WTC11 (cell line): Measurements from ENCODE around the gene DKK3.

Experiments
- ATF1 ChIP-seq: sonication (generic); formaldehyde crosslinking; IDR thresholded peaks from 2 replicates; pipeline ENCODE4 v1.8.1; 2023; ENCODE audit warnings: mild to moderate bottlenecking, moderate library complexity, missing genetic modification reagents
- ATF3 ChIP-seq: sonication (generic); formaldehyde crosslinking; conservative IDR thresholded peaks from 2 replicates; pipeline ENCODE4 v1.8.1; 2022; ENCODE audit warnings: mild to moderate bottlenecking, missing genetic modification reagents
- ATF6 ChIP-seq: sonication (generic); formaldehyde crosslinking; IDR thresholded peaks from 2 replicates; pipeline ENCODE4 v1.8.1; 2023; ENCODE audit warnings: mild to moderate bottlenecking, missing genetic modification reagents
- CBFB ChIP-seq: sonication (generic); formaldehyde crosslinking; IDR thresholded peaks from 2 replicates; pipeline ENCODE4 v1.8.1; 2022; ENCODE audit warnings: mild to moderate bottlenecking, low read depth, missing genetic modification reagents
- CREB1 ChIP-seq: sonication (generic); formaldehyde crosslinking; IDR thresholded peaks from 2 replicates; pipeline ENCODE4 v1.8.0; 2023; ENCODE audit warnings: mild to moderate bottlenecking, missing genetic modification reagents
- CTCF ChIP-seq: fragments of 200-600 bp; IDR thresholded peaks from 2 replicates; pipeline ENCODE4 v1.8.0; 2022; ENCODE audit warnings: antibody characterized with exemption
- E2F1 ChIP-seq: sonication (generic); formaldehyde crosslinking; IDR thresholded peaks from 2 replicates; pipeline ENCODE4 v1.8.0; 2022; ENCODE audit warnings: mild to moderate bottlenecking, missing genetic modification reagents
- E2F5 ChIP-seq: sonication (generic); formaldehyde crosslinking; IDR thresholded peaks from 2 replicates; pipeline ENCODE4 v1.8.1; 2022; ENCODE audit warnings: mild to moderate bottlenecking, moderate library complexity, missing genetic modification reagents
- ELF4 ChIP-seq: sonication (generic); formaldehyde crosslinking; IDR thresholded peaks from 2 replicates; pipeline ENCODE4 v1.8.1; 2022; ENCODE audit warnings: low read depth, mild to moderate bottlenecking, moderate library complexity, missing genetic modification reagents
- FOXK1 ChIP-seq: sonication (generic); formaldehyde crosslinking; IDR thresholded peaks from 2 replicates; pipeline ENCODE4 v1.8.0; 2022; ENCODE audit warnings: mild to moderate bottlenecking, moderate library complexity, missing genetic modification reagents
- JUN ChIP-seq: sonication (generic); formaldehyde crosslinking; IDR thresholded peaks from 2 replicates; pipeline ENCODE4 v1.8.0; 2023; ENCODE audit warnings: mild to moderate bottlenecking, missing genetic modification reagents
- NFE2L1 ChIP-seq: sonication (generic); formaldehyde crosslinking; IDR thresholded peaks from 2 replicates; pipeline ENCODE4 v1.8.1; 2023; ENCODE audit warnings: missing genetic modification reagents
- TCF7 ChIP-seq: sonication (generic); formaldehyde crosslinking; IDR thresholded peaks from 2 replicates; pipeline ENCODE4 v1.8.0; 2022; ENCODE audit warnings: mild to moderate bottlenecking, low read depth, missing genetic modification reagents, moderate library complexity
- USF1 ChIP-seq: sonication (generic); formaldehyde crosslinking; IDR thresholded peaks from 2 replicates; pipeline ENCODE4 v1.8.0; 2022; ENCODE audit warnings: mild to moderate bottlenecking, missing genetic modification reagents

- TF ChIP-seq E2F1 (CRISPR knock-in tag), result no peak
- no peak for TF ChIP-seq CBFB (CRISPR knock-in tag)
- TF ChIP-seq ATF6 (CRISPR knock-in tag), result no peak
- TF ChIP-seq NFE2L1 (CRISPR knock-in tag), result no peak
- no peak for TF ChIP-seq FOXK1 (CRISPR knock-in tag)
- TF ChIP-seq CREB1 (CRISPR knock-in tag), result no peak
- TF ChIP-seq USF1, result no peak
- TF ChIP-seq E2F5, result no peak
- no peak for TF ChIP-seq CTCF
- no peak for TF ChIP-seq ATF1
- no peak for TF ChIP-seq ELF4 (CRISPR knock-in tag)
- TF ChIP-seq TCF7, result no peak
- no peak for TF ChIP-seq ATF3 (CRISPR knock-in tag)
- TF ChIP-seq JUN (CRISPR knock-in tag), result no peak
Measured at GRCh38 chr11:12050470-12051286, 42.3 kb upstream of the DKK3 start.
